Ramos (cell line): ENCODE results near the gene BPIFB2.
"Not testable (repeated sequence)": the region's sequence is repeated elsewhere in the genome, so short reads cannot be mapped to it uniquely, and the experiment has no call there.

ENCODE experiments used
- in situ Hi-C: fragments of 300-500 bp; cut with MboI; formaldehyde crosslinking; loops from one replicate; pipeline ENCODE4 v1.14.3; 2022; ENCODE audit warnings: low sequenced_read_pairs; ENCODE audit not compliant: unreplicated experiment

BPIFB2 gene

GRCh38 chr20:33007376-33008335 lies at the start of gene BPIFB2:
Gene BPIFB2 (plus strand): TSS chr20:33007704. CDS start chr20:33008575, 871 bp downstream.
- in situ Hi-C loops: no loop called here

GRCh38 chr20:32958574-32958973 lies 48.9 kb upstream of the BPIFB2 start:
- in situ Hi-C loops: no loop called here

DNA sequence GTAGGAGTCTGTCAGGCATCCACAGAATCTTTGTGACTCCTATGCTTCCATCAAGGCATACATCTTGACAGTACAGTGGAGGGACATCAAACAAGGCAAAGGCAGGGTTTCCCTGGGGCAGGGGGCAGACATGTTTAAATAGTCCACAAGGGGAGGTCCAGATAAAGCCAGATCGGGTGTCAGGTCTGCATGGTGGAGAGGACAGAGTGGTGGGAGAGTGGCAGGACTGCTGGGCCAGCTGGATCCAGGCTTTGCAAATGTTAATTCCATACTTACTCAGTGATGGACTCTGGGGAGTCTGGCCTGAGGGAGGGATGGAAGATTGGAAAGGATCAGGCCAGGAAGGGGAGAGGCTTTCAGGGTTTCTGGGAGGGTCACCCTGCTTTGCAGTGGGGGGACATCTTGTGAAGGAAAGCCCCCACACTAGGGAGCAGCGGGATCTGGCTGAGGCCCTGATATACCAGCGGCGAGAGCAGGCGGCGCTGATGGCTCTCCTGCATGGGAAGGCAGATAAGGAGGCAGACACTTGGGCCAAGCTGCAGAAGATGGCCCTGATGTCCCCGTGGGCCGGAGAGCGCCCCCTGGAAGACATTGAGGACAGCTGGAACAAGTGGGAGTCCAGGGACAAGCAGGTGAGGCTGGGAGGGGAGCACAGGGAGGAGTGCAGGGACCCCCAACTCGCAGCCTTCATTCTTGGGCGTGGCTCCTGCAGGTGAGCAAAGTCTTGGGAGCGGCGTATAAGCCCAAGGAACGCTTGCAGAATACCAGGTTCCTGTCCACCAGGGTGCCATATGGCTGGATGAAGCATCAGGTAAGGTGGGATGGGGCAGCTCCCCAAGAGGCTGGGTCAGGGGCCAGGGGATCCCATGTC lies 47.9 kb upstream of the BPIFB2 start:
- in situ Hi-C loops: no loop called here

DNA sequence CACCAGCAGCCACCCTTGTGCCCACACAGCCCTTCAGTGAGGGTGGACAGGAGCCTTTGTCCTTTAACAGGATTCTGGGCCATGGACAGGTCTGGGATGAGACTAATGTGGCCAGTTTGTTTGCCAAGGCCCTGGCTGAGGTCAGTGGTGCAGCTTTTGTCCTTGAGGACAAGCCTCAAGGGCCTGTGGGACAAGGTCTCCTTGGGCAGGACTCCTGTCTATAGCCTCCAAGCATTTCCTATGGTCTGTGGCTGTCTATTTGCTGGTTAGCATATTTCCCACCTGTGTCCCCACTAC lies 47.3 kb upstream of the BPIFB2 start:
- in situ Hi-C loops: no loop called here

DNA sequence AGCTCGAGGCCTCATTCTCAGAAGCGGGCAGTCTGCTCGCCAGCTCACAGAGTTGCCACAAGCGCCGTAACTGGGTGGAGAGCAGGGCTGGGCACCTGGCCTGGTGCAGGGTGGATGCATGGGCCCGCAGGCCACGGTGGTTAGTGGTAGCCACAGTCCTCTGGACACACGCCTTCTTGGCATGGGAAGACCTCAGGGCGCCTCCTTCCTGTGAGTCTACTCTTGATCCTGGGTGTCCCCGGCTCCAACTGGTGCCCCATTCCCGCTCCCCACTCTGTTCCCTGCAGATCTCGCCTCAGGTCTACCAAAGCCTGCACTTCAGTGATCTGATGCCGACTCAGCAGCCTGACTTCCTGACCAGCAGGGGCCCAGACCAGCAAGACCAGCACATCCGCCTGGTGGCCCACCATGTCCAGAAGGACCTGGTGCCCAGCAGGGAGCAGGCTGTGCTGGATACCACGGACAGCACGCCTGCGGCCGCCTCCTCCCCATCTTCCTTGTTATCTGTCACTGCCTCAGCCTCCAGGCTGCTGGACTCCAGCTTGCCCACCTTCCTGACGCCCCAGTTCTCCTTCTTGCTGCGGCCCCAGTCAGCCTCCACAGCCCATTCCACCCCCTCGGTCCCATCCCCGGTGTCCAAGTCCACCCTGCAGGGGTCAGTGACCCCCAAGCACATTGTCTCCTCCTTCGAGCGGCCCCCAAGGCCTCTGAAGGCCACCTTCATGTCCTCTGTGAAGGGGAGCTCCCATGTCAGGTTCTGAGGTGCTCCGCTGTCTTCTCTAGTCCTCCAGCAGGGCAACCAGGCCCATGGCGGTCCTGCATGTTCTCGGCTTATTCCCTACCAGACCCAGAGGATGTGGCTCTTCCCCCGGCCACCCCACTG lies 46.4 kb upstream of the BPIFB2 start:
- in situ Hi-C loops: no loop called here

GRCh38 chr20:32962053-32962452 lies 45.5 kb upstream of the BPIFB2 start:
- in situ Hi-C loops: no loop called here

DNA sequence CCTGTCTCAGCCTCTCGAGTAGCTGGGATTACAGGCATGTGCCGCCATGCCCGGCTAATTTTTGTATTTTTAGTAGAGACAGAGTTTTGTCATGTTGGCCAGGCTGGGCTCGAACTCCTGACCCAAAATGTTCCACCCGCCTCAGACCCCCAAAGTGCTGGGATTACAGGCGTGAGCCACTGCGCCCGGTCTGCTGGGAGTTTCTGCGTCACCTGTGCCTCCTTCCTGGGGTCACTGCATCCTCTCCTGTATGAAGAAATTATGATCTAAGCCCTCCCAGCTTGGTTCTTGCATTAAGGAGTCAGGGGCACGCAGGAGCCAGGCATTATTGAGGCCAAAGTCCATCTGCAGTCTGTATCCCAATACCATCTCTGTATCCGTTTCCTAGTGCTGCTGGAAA lies 44.9 kb upstream of the BPIFB2 start:
- in situ Hi-C loops: not testable (repeated sequence)

- in situ Hi-C loops: no loop called here
These were observed 44.3 kb upstream of the BPIFB2 start for GRCh38 chr20:32963176-32963575.

DNA sequence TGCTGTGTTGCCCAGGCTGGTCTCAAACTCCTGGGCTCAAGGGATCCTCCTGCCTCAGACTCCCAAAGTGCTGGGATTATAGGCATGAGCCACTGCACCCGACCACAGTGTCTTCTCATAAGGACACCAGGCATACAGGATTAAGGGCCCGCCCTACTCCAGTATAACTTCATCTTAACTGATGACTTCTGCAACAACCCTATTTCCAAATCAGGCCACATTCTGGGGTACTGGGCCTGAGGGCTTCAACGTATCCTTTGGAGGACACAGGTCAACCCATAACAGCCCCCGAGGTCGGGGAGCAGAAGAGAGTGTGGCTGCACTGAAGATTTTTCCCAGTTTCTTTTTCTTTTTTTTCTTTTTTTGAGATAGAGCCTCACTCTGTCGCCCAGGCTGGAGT lies 42.9 kb upstream of the BPIFB2 start:
- in situ Hi-C loops: no loop called here

- in situ Hi-C loops: no loop called here
These were observed 42.4 kb upstream of the BPIFB2 start for GRCh38 chr20:32965115-32965514.

- in situ Hi-C loops: no loop called here
These were observed 41.7 kb upstream of the BPIFB2 start for GRCh38 chr20:32965581-32966373.

GRCh38 chr20:32966382-32966781 lies 41.1 kb upstream of the BPIFB2 start:
- in situ Hi-C loops: no loop called here

DNA sequence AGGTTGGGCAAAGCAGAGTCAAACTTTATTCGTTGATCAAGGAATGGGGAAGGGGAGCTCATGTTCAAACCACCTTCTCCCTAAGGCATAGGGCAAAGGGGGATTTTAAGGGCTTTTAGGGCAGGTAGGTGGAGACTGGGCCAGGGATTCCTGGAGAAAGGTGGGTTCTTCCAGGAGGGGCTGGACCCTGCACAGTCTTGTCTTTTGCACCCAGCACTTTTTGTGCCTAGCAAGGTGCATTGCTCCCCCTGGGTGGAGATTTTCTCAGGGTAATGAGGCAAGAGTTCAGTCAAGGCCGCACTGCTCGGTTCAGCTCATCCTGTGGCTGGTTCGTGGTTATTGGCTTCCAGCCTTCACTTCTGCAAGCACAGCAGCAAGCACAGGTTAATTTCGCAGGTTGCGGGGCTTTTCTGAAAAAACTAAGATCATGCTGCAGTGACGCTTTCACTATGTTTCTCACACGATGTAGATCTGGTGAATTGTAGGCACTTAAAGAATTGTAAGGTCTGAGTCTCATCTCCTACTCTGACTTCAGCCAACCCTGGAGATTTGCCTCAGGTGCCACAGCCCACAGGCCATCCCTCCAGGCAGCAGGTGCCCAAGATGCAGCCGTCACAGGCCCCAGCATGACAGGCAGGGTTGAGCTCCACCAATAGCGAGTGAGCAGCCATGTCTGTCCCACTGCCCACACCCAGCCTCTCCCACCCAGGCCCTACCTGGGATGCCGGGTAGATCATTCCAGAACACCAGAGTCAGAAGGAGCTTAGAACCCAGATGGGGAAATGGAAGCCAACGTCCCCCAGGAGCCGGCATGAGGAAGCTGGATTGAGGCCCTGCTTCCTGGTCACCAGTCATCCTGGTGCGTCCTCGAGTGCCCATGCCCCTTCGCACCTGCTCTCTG lies 40.4 kb upstream of the BPIFB2 start:
- in situ Hi-C loops: no loop called here

DNA sequence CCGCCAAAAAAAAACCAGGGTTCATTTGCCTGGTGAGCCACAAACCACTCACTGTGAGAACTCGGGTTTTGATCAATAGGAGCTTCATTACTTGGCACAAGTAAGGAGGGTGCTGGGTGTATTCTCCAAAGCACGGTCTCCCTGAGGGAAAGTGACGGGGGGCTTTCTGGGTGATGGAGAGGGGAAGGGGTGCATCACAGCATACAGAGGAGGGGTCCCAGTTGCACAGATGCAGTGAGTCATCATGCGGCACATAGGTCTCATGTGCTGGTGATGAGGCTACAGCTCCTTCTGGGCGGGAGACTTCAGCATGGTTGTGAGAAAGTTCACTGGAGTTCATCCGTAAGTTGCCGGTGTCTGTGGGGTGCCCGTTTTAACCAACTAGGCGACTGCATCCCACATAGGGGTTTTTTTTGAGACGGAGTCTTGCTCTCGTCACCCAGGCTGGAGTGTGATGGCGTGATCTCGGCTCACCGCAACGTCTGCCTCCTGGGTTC lies 39.5 kb upstream of the BPIFB2 start:
- in situ Hi-C loops: no loop called here

- in situ Hi-C loops: no loop called here
These were observed 38.8 kb upstream of the BPIFB2 start for GRCh38 chr20:32968478-32969241.

DNA sequence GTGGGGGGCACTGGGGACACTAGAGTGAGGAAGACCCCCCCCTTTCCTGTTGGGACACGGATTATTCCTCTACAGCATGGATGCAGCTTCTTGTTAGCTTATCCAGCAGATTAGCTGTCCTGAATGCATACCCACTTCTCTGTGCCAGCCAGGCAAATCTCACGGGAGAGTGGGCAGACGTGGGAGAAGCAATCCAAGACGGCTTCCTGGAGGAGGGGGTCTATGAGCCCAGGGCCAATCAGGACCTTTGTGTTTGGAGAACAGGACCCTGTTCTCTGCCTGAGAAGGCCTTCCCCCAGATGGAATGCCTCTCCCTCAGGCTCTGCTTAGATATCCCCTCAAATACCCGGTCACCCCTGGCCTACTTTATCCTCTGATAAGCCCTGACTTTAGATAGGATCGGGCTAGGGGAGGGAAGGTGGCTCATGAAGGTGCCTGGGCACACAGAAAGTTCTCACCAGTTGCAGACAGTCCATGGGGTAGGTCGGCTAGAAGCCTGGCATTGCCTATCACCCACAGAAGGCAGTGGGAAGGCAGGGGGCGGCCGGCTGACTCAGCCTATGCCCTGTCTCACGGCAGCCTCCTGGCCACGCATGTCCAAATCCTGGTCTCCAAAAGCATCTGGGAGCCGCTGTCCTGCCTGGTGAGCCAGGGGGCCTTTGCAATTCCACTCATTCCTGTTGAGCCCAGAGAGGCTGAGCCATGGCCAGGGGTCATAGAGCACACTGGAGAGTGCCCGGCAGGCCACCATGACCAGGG lies 38.0 kb upstream of the BPIFB2 start:
- in situ Hi-C loops: no loop called here
